Measurements from ENCODE around the gene DCTN2.
A peak's percentile ranks its signal among the peaks of the same experiment; 100 is the strongest.
"Not testable (repeated sequence)": the region's sequence is repeated elsewhere in the genome, so short reads cannot be mapped to it uniquely, and the experiment has no call there.

The DCTN2 gene

DNA sequence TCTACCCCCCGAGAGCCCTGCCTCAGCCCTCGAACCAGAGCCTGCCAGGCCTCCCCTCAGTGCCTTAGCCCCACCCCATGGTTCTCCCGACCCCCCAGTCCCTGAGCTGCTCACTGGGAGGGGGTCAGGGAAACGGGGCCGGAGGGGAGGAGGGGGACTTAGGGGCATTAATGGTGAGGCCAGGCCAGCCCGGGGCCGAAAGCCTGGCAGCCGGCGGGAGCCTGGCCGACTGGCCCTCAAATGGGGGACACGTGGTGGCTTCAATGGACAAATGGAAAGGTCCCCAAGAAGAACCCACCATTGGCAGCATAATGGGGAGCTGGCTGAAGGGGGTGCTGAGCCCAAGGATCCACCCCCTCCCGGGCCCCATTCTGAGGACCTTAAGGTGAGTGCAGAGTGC, 18.8 kb downstream of the DCTN2 start:
- no peak for DNase-seq (ENCODE audit: low read depth in 3 of 3)

GRCh38 chr12:57527184-57527583, 19.8 kb downstream of the DCTN2 start:
- DNase-seq (ENCODE audit: low read depth in 3 of 3) = no peak

- no peak for DNase-seq (ENCODE audit: low read depth in 3 of 3)
Measured at GRCh38 chr12:57526477-57527126, 20.4 kb downstream of the DCTN2 start.

GRCh38 chr12:57525615-57526383, 21.2 kb downstream of the DCTN2 start:
- DNase-seq (ENCODE audit: low read depth in 3 of 3) = no peak

- DNase-seq (ENCODE audit: low read depth in 3 of 3) = no peak
Measured at GRCh38 chr12:57524814-57525614, 22.0 kb downstream of the DCTN2 start.

DNA sequence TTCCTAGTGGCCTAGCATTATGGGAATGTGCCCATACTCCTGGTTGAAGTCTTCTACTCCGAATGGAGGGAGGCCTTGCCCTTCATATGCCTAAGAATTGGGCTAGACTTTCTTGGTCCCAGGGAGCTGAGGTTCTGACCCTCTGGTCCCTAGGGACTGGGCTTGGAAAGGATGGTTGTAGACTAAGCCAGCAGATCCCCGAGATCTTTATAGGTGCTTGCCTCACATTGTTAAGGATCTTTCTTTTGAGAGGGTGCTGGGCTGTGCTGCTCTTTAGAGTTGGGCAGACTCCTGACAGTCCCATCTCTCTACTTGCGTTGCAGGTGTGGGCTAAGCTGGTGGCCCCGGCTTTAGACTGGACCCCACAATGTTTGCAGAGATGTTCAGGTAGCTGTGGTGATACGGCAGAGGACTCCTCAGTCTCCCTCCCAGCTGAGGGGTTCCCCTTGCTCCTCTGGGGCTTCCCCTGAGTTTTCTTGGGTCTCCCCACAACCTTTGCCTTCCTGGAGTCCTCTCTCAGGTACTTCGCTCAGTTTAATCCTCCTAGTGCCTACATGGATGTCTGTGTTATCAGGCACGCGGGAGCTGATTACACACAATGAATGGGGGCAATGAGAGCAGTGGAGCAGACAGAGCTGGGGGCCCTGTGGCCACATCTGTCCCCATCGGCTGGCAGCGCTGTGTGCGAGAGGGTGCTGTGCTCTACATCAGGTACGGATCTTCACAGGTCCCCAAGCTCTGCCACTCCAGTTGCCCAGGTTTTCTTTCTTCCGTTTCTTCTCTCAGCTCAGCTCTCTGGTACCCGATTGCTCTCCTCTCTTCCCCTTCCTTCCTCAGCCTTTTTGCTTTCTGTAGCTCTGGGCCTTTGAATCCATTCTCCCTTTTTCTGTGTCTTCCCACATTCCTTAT, 23.0 kb downstream of the DCTN2 start:
- no peak for DNase-seq (ENCODE audit: low read depth in 3 of 3)

- peak in 2 of 3 experiments; percentile 30 to 38 for DNase-seq (ENCODE audit: low read depth in 3 of 3)
Measured at GRCh38 chr12:57522887-57523705, 23.9 kb downstream of the DCTN2 start.

GRCh38 chr12:57522011-57522886, 24.7 kb downstream of the DCTN2 start, which contains the start of gene MBD6:
TSS of gene MBD6 (plus strand) at chr12:57522824. CDS start at chr12:57524304, 1,480 bp downstream.
- peak; percentile 81 for DNase-seq (ENCODE audit: low read depth in 3 of 3)

DNA sequence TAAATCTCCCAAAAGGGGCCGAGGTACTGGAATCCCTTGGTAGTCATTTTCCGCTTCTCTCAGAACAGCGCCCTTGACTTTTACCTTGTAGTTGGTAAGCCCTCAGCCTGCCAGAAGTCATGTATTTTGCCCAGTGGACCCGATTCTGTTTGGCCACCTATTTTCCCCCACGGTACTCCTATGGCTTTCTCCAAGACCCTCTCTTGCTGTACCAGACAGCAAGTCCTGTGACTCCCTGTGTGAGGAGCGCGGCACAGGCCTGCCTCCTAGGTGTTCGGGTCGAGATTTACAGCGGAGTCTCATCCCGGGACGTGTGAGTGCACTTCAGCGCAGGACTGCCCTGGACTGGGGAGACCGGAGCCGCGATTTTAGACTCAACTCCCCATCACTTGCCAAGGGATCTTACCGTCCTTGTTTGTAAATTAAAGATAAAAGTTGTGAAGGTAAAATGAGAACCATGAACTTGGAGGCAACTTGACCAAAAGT, 25.4 kb downstream of the DCTN2 start:
- no peak for DNase-seq (ENCODE audit: low read depth in 3 of 3)

GRCh38 chr12:57520053-57520818, 26.8 kb downstream of the DCTN2 start, which contains the start of gene DDIT3:
TSS of gene DDIT3 (minus strand) at chr12:57520514. CDS start at chr12:57517406, 3,108 bp downstream.
- DNase-seq (ENCODE audit: low read depth in 3 of 3) = peak; percentile 99 to 100 (median 99)

- no peak for DNase-seq (ENCODE audit: low read depth in 3 of 3)
Measured at GRCh38 chr12:57519796-57520052, 27.3 kb downstream of the DCTN2 start.

- no peak for DNase-seq (ENCODE audit: low read depth in 3 of 3)
Measured at GRCh38 chr12:57518920-57519795, 27.8 kb downstream of the DCTN2 start.

DNA sequence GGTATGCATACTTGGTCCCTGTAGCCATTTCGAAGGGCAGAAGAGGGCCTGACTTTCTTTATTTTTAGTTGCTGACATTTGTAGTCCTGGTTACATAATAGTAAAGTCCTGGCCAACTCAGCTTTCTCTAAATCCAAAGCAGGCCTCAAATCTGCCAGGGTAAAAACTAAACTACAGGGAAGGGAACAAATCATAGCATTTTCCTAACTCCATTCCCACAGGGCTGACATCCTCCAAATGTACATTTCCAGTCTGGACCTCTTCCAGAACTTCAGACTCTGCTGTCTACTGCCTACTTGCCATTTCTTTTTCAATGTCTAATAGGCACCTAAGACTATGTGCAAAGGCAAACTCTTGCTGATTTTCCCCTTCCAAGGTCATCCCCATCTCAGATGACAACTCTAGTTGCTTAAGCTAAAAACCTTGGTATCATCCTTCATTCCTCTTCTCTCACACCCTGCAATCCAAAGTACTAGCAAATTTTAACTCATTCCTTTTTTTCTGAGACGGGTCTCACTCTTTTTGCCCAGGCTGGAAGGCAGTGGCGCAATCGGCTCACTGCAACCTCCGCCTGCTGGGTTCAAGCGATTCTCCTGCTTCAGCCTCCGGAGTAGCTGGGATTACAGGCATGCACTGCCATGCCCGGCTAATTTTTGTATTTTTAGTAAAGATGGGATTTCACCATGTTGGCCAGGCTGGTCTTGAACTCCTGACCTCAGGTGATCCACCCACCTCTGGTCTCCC, 28.6 kb downstream of the DCTN2 start:
- DNase-seq (ENCODE audit: low read depth in 3 of 3) = no peak

DNA sequence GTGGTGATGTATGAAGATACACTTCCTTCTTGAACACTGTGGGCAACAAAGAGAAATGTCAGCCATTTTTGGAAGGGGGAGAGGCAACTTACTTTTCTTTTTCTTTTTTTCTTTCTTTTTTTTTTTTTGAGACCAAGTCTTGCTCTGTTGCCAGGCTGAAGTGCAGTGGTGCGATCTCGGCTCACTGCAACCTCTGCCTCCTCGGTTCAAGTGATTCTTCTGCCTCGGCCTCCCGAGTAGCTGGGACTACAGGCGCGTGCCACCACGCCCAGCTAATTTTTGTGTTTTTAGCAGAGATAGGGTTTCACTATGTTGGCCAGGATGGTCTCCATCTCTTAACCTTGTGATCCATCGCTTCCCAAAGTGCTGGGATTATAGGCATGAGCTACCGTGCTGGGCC, 29.3 kb downstream of the DCTN2 start:
- not testable (repeated sequence) for DNase-seq (ENCODE audit: low read depth in 3 of 3)

GRCh38 chr12:57517187-57517586, 29.8 kb downstream of the DCTN2 start:
- DNase-seq (ENCODE audit: low read depth in 3 of 3) = no peak

DNA sequence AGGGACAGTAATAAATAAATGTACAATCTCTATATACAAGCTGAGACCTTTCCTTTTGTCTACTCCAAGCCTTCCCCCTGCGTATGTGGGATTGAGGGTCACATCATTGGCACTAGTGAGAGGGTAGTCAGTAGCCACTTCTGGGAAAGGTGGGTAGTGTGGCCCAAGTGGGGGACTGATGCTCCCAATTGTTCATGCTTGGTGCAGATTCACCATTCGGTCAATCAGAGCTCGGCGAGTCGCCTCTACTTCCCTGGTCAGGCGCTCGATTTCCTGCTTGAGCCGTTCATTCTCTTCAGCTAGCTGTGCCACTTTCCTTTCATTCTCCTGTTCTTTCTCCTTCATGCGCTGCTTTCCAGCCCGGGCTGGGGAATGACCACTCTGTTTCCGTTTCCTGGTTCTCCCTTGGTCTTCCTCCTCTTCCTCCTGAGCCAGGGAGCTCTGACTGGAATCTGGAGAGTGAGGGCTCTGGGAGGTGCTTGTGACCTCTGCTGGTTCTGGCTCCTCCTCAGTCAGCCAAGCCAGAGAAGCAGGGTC, 30.3 kb downstream of the DCTN2 start:
- DNase-seq (ENCODE audit: low read depth in 3 of 3) = no peak

Measured in stimulated activated CD4-positive, alpha-beta T cell treated with anti-CD3 and anti-CD28 coated beads, TNF-alpha, amount 100 ng/mL, for 4 hours (primary cell).